Panc1 (cell line): ENCODE data around the gene BTN3A1.

Experiments used
- POLR2AphosphoS5 ChIP-seq: IDR thresholded peaks from 2 replicates; pipeline ENCODE4 v1.6.1; 2012; ENCODE audit warnings: mild to moderate bottlenecking, low read depth, low read length, moderate library complexity
- SIN3A ChIP-seq: IDR thresholded peaks from 2 replicates; pipeline ENCODE4 v1.6.1; 2012; ENCODE audit warnings: low read depth, mild to moderate bottlenecking, low read length, moderate library complexity, borderline replicate concordance; ENCODE audit not compliant: insufficient read depth
- TCF7L2 ChIP-seq: IDR thresholded peaks from 2 replicates; pipeline ENCODE4 v1.6.1; 2011; ENCODE audit warnings: mild to moderate bottlenecking, low read depth, low read length, inconsistent platforms
- TF ChIP-seq, protein P1 (sequence below), 2 experiments: IDR thresholded peaks; 2 replicates each; pipeline ENCODE4 v1.6.1; 2011 to 2012; ENCODE audit warnings: low read depth in 2 of 2, control low read depth in 1 of 2, low read length in 1 of 2, mild to moderate bottlenecking in 1 of 2, moderate library complexity in 1 of 2; ENCODE audit not compliant: insufficient read depth in 1 of 2
- TF ChIP-seq, protein P2 (sequence below): fragments of 450-650 bp; IDR thresholded peaks from 2 replicates; pipeline ENCODE4 v1.5.1; 2017; ENCODE audit warnings: mild to moderate bottlenecking

DNA sequence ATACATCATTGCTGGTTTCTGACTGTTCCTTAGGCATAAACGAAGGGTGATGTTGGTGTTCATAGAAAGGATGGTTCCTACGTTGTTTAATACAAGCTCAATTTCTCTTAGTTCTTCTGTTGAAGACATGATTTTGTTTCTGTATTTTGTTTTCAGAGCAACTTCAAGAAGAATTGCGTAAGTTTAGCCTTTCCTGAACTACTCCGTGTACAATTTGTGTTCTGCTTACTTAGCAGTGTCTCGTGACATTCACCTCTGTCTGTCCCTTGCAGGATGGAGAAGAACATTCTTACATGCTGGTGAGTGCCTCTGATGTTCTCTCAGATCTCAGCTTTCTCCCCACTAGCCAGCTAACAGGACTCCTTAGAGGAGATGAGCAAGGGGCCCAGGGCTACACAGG is 11.5 kb upstream of the BTN3A1 start:
- TF ChIP-seq POLR2AphosphoS5 (no peak), SIN3A (no peak), TCF7L2 (no peak)
- TF ChIP-seq, protein P1, sequence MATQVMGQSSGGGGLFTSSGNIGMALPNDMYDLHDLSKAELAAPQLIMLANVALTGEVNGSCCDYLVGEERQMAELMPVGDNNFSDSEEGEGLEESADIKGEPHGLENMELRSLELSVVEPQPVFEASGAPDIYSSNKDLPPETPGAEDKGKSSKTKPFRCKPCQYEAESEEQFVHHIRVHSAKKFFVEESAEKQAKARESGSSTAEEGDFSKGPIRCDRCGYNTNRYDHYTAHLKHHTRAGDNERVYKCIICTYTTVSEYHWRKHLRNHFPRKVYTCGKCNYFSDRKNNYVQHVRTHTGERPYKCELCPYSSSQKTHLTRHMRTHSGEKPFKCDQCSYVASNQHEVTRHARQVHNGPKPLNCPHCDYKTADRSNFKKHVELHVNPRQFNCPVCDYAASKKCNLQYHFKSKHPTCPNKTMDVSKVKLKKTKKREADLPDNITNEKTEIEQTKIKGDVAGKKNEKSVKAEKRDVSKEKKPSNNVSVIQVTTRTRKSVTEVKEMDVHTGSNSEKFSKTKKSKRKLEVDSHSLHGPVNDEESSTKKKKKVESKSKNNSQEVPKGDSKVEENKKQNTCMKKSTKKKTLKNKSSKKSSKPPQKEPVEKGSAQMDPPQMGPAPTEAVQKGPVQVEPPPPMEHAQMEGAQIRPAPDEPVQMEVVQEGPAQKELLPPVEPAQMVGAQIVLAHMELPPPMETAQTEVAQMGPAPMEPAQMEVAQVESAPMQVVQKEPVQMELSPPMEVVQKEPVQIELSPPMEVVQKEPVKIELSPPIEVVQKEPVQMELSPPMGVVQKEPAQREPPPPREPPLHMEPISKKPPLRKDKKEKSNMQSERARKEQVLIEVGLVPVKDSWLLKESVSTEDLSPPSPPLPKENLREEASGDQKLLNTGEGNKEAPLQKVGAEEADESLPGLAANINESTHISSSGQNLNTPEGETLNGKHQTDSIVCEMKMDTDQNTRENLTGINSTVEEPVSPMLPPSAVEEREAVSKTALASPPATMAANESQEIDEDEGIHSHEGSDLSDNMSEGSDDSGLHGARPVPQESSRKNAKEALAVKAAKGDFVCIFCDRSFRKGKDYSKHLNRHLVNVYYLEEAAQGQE (IDR thresholded peaks at IDR 0.05; ENCODE audit: insufficient read depth in 1 of 2, low read depth in 2 of 2, low read length in 1 of 2) = no peak
- TF ChIP-seq, protein P2, sequence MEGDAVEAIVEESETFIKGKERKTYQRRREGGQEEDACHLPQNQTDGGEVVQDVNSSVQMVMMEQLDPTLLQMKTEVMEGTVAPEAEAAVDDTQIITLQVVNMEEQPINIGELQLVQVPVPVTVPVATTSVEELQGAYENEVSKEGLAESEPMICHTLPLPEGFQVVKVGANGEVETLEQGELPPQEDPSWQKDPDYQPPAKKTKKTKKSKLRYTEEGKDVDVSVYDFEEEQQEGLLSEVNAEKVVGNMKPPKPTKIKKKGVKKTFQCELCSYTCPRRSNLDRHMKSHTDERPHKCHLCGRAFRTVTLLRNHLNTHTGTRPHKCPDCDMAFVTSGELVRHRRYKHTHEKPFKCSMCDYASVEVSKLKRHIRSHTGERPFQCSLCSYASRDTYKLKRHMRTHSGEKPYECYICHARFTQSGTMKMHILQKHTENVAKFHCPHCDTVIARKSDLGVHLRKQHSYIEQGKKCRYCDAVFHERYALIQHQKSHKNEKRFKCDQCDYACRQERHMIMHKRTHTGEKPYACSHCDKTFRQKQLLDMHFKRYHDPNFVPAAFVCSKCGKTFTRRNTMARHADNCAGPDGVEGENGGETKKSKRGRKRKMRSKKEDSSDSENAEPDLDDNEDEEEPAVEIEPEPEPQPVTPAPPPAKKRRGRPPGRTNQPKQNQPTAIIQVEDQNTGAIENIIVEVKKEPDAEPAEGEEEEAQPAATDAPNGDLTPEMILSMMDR = no peak
